CD14-positive monocyte (primary cell): Measurements from ENCODE around the gene RTN4RL1. TPM values are rescaled to one million over a fixed set of nuclear protein-coding genes. Genes with fewer than 3 reads are reported as not detected.

Experiments
- DNase-seq, 3 donors: peaks; one replicate each; pipeline ENCODE4 v3.0.0-alpha.2; 2011 to 2022
- H2AFZ ChIP-seq: 2 replicates; pipeline ENCODE4 v1.6.0; 2012; ENCODE audit warnings: mild to moderate bottlenecking, low read depth, low read length, inconsistent platforms; ENCODE audit not compliant: insufficient read depth, poor library complexity, severe bottlenecking
- H3K27ac ChIP-seq, 2 donors: 1 replicate in 1 of 2; 2 replicates in 1 of 2; pipeline ENCODE4 v1.5.1; 2012 to 2013; ENCODE audit warnings: low read length in 2 of 2, control low read depth in 1 of 2, inconsistent platforms in 1 of 2, low read depth in 1 of 2, mild to moderate bottlenecking in 1 of 2
- H3K27me3 ChIP-seq, 2 donors: one replicate each; pipeline versions ENCODE4 v1.6.0 to v1.6.1; 2011 to 2013; ENCODE audit warnings: low read length in 2 of 2; ENCODE audit not compliant: control insufficient read depth in 2 of 2, insufficient read depth in 2 of 2
- H3K36me3 ChIP-seq, 2 donors: replicated peaks in 1 of 2; 1 replicate in 1 of 2; 2 replicates in 1 of 2; pipeline versions ENCODE4 v1.5.1 to v1.6.1; 2012 to 2013; ENCODE audit warnings: low read length in 2 of 2, control low read depth in 1 of 2, inconsistent platforms in 1 of 2, mild to moderate bottlenecking in 1 of 2; ENCODE audit not compliant: insufficient read depth in 2 of 2, control insufficient read depth in 1 of 2
- H3K4me1 ChIP-seq, 2 donors: 1 replicate in 1 of 2; 2 replicates in 1 of 2; pipeline versions ENCODE4 v1.5.1 to v1.6.1; 2012 to 2013; ENCODE audit warnings: low read length in 2 of 2, control low read depth in 1 of 2, inconsistent platforms in 1 of 2, mild to moderate bottlenecking in 1 of 2, moderate library complexity in 1 of 2; ENCODE audit not compliant: insufficient read depth in 2 of 2, control insufficient read depth in 1 of 2
- H3K4me2 ChIP-seq: replicated peaks from 2 replicates; pipeline ENCODE3; 2012; ENCODE audit warnings: low read length, moderate library complexity, mild to moderate bottlenecking; ENCODE audit not compliant: poor library complexity, severe bottlenecking; ENCODE audit errors: extremely low read depth
- H3K4me3 ChIP-seq, 3 experiments: fragments of 200-600 bp in 1 of 3; sonication (generic) in 1 of 3; replicated peaks in 1 of 3; 1 replicate in 2 of 3; 2 replicates in 1 of 3; pipeline ENCODE4 v1.5.1; 2011 to 2013; ENCODE audit warnings: low read length in 3 of 3, mild to moderate bottlenecking in 3 of 3, control low read depth in 2 of 3, low read depth in 2 of 3, inconsistent platforms in 1 of 3, moderate library complexity in 1 of 3
- H3K79me2 ChIP-seq: 2 replicates; pipeline ENCODE4 v1.6.0; 2012; ENCODE audit warnings: mild to moderate bottlenecking, control low read depth, inconsistent platforms, low read length, moderate library complexity; ENCODE audit not compliant: insufficient read depth
- H3K9ac ChIP-seq: 2 replicates; pipeline ENCODE4 v1.6.0; 2017; ENCODE audit warnings: low read length, mild to moderate bottlenecking; ENCODE audit not compliant: insufficient read depth, poor library complexity, severe bottlenecking
- H3K9me3 ChIP-seq, 2 donors: replicated peaks in 1 of 2; 1 replicate in 1 of 2; 2 replicates in 1 of 2; pipeline versions ENCODE4 v1.5.1 to v1.6.1; 2012 to 2013; ENCODE audit warnings: low read length in 2 of 2, control low read depth in 1 of 2; ENCODE audit not compliant: control insufficient read depth in 1 of 2, insufficient read depth in 1 of 2
- H4K20me1 ChIP-seq: 2 replicates; pipeline ENCODE4 v1.6.0; 2012; ENCODE audit warnings: mild to moderate bottlenecking, low read length, control low read depth, moderate library complexity; ENCODE audit not compliant: insufficient read depth
- H3K27ac Mint-ChIP-seq, 7 donors: one replicate each; pipeline ENCODE4 v1.8.0; 2020; ENCODE audit warnings: mild to moderate bottlenecking in 7 of 7, mixed read lengths in 7 of 7, moderate library complexity in 6 of 7, inconsistent platforms in 2 of 7
- H3K27me3 Mint-ChIP-seq, 3 donors: one replicate each; pipeline ENCODE4 v1.8.0; 2021 to 2022; ENCODE audit warnings: low read depth in 3 of 3, mild to moderate bottlenecking in 3 of 3, mixed read lengths in 3 of 3, moderate library complexity in 3 of 3, inconsistent platforms in 1 of 3
- H3K36me3 Mint-ChIP-seq, 2 donors: one replicate each; pipeline ENCODE4 v1.8.0; 2020; ENCODE audit warnings: mixed read lengths in 2 of 2, inconsistent platforms in 1 of 2, mild to moderate bottlenecking in 1 of 2
- H3K4me1 Mint-ChIP-seq: one replicate; pipeline ENCODE4 v1.8.0; 2020; ENCODE audit warnings: mild to moderate bottlenecking, mixed read lengths
- H3K4me3 Mint-ChIP-seq, 2 donors: one replicate each; pipeline ENCODE4 v1.8.0; 2020; ENCODE audit warnings: mild to moderate bottlenecking in 2 of 2, mixed read lengths in 2 of 2, moderate library complexity in 1 of 2
- H3K9me3 Mint-ChIP-seq, 7 donors: one replicate each; pipeline ENCODE4 v1.8.0; 2020 to 2022; ENCODE audit warnings: mixed read lengths in 7 of 7, mild to moderate bottlenecking in 6 of 7, moderate library complexity in 6 of 7, inconsistent platforms in 2 of 7
- CTCF ChIP-seq: fragments of 200-600 bp; IDR thresholded peaks from one replicate; pipeline ENCODE4 v1.8.0; 2022; ENCODE audit warnings: antibody characterized with exemption, mild to moderate bottlenecking
- WGBS: methylation state at CpG from one replicate; pipeline ENCODE4 v1.1.5; 2013; ENCODE audit warnings: missing lambda C conversion rate; ENCODE audit not compliant: insufficient coverage; 5-methylcytosine and 5-hydroxymethylcytosine counted together
- intact Hi-C, 2 donors: fragments of 100-400 bp; cut with micrococcal nuclease; formaldehyde crosslinking; loops; one replicate each; pipeline versions ENCODE4 v1.15.0 to v1.15.1; 2023
- polyA plus RNA-seq, 3 donors: library from polyadenylated mRNA; depleted of rRNA in 1 of 3; unstranded in 2 of 3; stranded (reverse) in 1 of 3; fragments of 300-500 nt in 2 of 3; fragments of >200 nt in 1 of 3; fragmentation: Illumina TruSeq in 2 of 3; gene quantifications; 1 replicate in 2 of 3; 2 replicates in 1 of 3; pipeline ENCODE4 v1.2.3, GENCODE V29; 2012 to 2021

Gene RTN4RL1
- polyA plus RNA-seq, 3 donors: 0.07 to 0.29 (median 0.11) TPM

- Histone ChIP-seq H3K27ac (no peak overlapping the region), H3K4me2 (no peak overlapping the region), H2AFZ (no peak overlapping the region), H3K4me3 (no peak overlapping the region), H3K4me1 (no peaks in the 10 kb centered on the region), H3K9ac (no peak overlapping the region), H3K9me3 (peaks cover 0 to 4% of the 10 kb centered on the region in 2 donors), H3K36me3 (no peaks in the 10 kb centered on the region), H3K27me3 (no peaks in the 10 kb centered on the region), H3K79me2 (no peaks in the 10 kb centered on the region), H4K20me1 (no peaks in the 10 kb centered on the region)
- no peak overlapping the region for H3K27ac Mint-ChIP-seq
- intact Hi-C loops: no loop called here
- no peak for TF ChIP-seq CTCF
- H3K4me1 Mint-ChIP-seq: no peaks in the 10 kb centered on the region
- peaks cover 0 to 12% (median 2%) of the 10 kb centered on the region in 7 donors for H3K9me3 Mint-ChIP-seq
- no peaks in the 10 kb centered on the region for H3K36me3 Mint-ChIP-seq
- peaks cover 3 to 24% (median 4%) of the 10 kb centered on the region in 3 donors for H3K27me3 Mint-ChIP-seq
- DNase-seq: no peak
- no peak overlapping the region for H3K4me3 Mint-ChIP-seq
- WGBS: 96% methylated on average over 18 of the region's 21 CpGs
These were observed 59.4 kb downstream of the RTN4RL1 start for GRCh38 chr17:1965556-1966273.

- no peaks in the 10 kb centered on the region for H3K36me3 Mint-ChIP-seq
- H3K27ac Mint-ChIP-seq: peak overlapping the region in 1 of 7 donors; percentile 8
- intact Hi-C loops: no loop called here
These were observed 61.9 kb downstream of the RTN4RL1 start for GRCh38 chr17:1963250-1963649.

More at GRCh38 chr17:1963250-1963649, 61.9 kb downstream of the RTN4RL1 start:
- peaks cover 0 to 15% (median 1%) of the 10 kb centered on the region in 3 donors for H3K27me3 Mint-ChIP-seq
- WGBS: 95% methylated on average over 4 of the region's 7 CpGs
- no peak for TF ChIP-seq CTCF
- H3K79me2 ChIP-seq: no peaks in the 10 kb centered on the region
- no peak overlapping the region for H3K9ac ChIP-seq
- H3K4me1 ChIP-seq: no peaks in the 10 kb centered on the region
- H2AFZ ChIP-seq: no peak overlapping the region
- H3K27me3 ChIP-seq: no peaks in the 10 kb centered on the region
- H3K4me2 ChIP-seq: no peak overlapping the region
- H4K20me1 ChIP-seq: no peaks in the 10 kb centered on the region
- no peaks in the 10 kb centered on the region for H3K9me3 ChIP-seq
- DNase-seq: no peak
- H3K4me3 ChIP-seq: no peak overlapping the region
- no peaks in the 10 kb centered on the region for H3K4me1 Mint-ChIP-seq
- H3K36me3 ChIP-seq: no peaks in the 10 kb centered on the region
- H3K9me3 Mint-ChIP-seq: peaks cover 0 to 3% (median 0%) of the 10 kb centered on the region in 7 donors
- no peak overlapping the region for H3K4me3 Mint-ChIP-seq
- no peak overlapping the region for H3K27ac ChIP-seq
